HFFc6 (cell line): ENCODE data around the gene WDR93. TPM values are rescaled to one million over a fixed set of nuclear protein-coding genes. Genes with fewer than 3 reads are reported as not detected.

Experiments
- DNase-seq: peaks from one replicate; pipeline ENCODE4 v3.0.0-alpha.2; 2018
- H3K27ac Mint-ChIP-seq: 2 replicates; pipeline ENCODE4 v1.8.0; 2020; ENCODE audit warnings: mild to moderate bottlenecking, mixed read lengths
- H3K27me3 Mint-ChIP-seq: 2 replicates; pipeline ENCODE4 v1.8.0; 2021; ENCODE audit warnings: mild to moderate bottlenecking, moderate library complexity, mixed read lengths; ENCODE audit not compliant: insufficient read depth
- H3K36me3 Mint-ChIP-seq: 2 replicates; pipeline ENCODE4 v1.8.0; 2021; ENCODE audit warnings: low read depth, mixed read lengths
- H3K4me1 Mint-ChIP-seq: 2 replicates; pipeline ENCODE4 v1.8.0; 2020; ENCODE audit warnings: low read depth, mixed read lengths
- H3K4me3 Mint-ChIP-seq: 2 replicates; pipeline ENCODE4 v1.8.0; 2020; ENCODE audit warnings: mild to moderate bottlenecking, moderate library complexity, mixed read lengths
- H3K9me3 Mint-ChIP-seq: 2 replicates; pipeline ENCODE4 v1.8.0; 2020; ENCODE audit warnings: mild to moderate bottlenecking, mixed read lengths
- total RNA-seq, 6 experiments: library from RNA; stranded (reverse); fragmentation: NEBNext Ultra II Directional; extraction: Animal tissue kit (Norgen Biotek cat#: 25700); gene quantifications; 2 replicates in 1 of 6; 3 replicates in 5 of 6; pipeline ENCODE4 v1.2.3, GENCODE V29; 2021
- TF ChIP-seq, protein P1 (sequence below): fragments of 200-600 bp; sonication (generic); IDR thresholded peaks from 2 replicates; pipeline ENCODE4 v1.5.0; 2021; ENCODE audit warnings: antibody characterized with exemption, mild to moderate bottlenecking

The WDR93 gene
- total RNA-seq, 6 experiments from 2014 or later: 0.21 TPM; not detected in 5

- H3K36me3 Mint-ChIP-seq: peaks cover 24% of the 10 kb centered on the region
- no peaks in the 10 kb centered on the region for H3K9me3 Mint-ChIP-seq
- no peaks in the 10 kb centered on the region for H3K4me1 Mint-ChIP-seq
These were observed 44.0 kb upstream of the WDR93 start for GRCh38 chr15:89646416-89647141.

GRCh38 chr15:89647191-89647851, 43.3 kb upstream of the WDR93 start:
- H3K4me3 Mint-ChIP-seq: no peak overlapping the region
- H3K9me3 Mint-ChIP-seq: no peaks in the 10 kb centered on the region
- no peak overlapping the region for H3K27ac Mint-ChIP-seq
- peaks cover 3% of the 10 kb centered on the region for H3K27me3 Mint-ChIP-seq
- TF ChIP-seq, protein P1, sequence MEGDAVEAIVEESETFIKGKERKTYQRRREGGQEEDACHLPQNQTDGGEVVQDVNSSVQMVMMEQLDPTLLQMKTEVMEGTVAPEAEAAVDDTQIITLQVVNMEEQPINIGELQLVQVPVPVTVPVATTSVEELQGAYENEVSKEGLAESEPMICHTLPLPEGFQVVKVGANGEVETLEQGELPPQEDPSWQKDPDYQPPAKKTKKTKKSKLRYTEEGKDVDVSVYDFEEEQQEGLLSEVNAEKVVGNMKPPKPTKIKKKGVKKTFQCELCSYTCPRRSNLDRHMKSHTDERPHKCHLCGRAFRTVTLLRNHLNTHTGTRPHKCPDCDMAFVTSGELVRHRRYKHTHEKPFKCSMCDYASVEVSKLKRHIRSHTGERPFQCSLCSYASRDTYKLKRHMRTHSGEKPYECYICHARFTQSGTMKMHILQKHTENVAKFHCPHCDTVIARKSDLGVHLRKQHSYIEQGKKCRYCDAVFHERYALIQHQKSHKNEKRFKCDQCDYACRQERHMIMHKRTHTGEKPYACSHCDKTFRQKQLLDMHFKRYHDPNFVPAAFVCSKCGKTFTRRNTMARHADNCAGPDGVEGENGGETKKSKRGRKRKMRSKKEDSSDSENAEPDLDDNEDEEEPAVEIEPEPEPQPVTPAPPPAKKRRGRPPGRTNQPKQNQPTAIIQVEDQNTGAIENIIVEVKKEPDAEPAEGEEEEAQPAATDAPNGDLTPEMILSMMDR: peak; percentile 91
- no peaks in the 10 kb centered on the region for H3K4me1 Mint-ChIP-seq
- peak; percentile 31 for DNase-seq
- peaks cover 23% of the 10 kb centered on the region for H3K36me3 Mint-ChIP-seq

More at GRCh38 chr15:89646416-89647141, 44.0 kb upstream of the WDR93 start:
- Mint-ChIP-seq H3K4me3 (no peak overlapping the region), H3K27me3 (peaks cover 3% of the 10 kb centered on the region), H3K27ac (no peak overlapping the region)
- DNase-seq: no peak
- TF ChIP-seq, protein P1: no peak

GRCh38 chr15:89648106-89649012, 42.3 kb upstream of the WDR93 start:
- H3K4me3 Mint-ChIP-seq: no peak overlapping the region
- peaks cover 25% of the 10 kb centered on the region for H3K36me3 Mint-ChIP-seq
- H3K27ac Mint-ChIP-seq: no peak overlapping the region
- no peak for DNase-seq
- H3K9me3 Mint-ChIP-seq: no peaks in the 10 kb centered on the region
- peaks cover 5% of the 10 kb centered on the region for H3K4me1 Mint-ChIP-seq
- H3K27me3 Mint-ChIP-seq: peaks cover 3% of the 10 kb centered on the region
- TF ChIP-seq, protein P1: no peak

DNA sequence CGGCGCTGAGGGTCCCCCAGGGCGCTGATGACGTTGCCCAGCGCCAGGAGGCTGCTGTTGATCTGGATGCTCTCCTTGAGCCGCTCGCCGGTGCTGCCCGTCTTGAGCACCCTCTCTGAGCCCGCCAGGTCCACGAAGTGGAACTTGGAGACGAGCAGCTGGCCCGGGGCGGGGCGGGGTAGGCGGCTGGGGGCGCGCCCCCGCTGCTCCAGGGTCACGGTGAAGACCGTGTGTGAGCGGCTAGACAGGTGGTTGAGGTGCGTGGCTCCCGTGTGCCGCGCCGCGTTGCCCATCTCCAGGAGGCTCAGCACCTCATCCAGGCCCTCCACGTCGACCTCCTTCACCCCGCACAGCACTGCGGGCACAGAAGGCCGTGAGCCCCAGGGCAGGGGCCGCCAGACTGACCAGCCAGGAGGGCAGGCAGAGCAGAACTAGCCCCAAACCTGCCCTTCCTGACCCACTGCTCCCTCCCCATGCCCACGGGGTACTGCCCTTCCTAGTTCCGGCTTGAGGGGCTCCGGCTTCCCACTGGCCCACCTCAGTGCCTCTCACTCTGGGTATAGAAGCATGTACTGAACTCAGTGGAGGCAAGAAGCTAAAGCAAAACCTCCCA, 41.5 kb upstream of the WDR93 start:
- no peak overlapping the region for H3K4me3 Mint-ChIP-seq

More for the DNA sequence above, 41.5 kb upstream of the WDR93 start:
- no peaks in the 10 kb centered on the region for H3K9me3 Mint-ChIP-seq
- H3K27me3 Mint-ChIP-seq: peaks cover 5% of the 10 kb centered on the region
- H3K36me3 Mint-ChIP-seq: peaks cover 19% of the 10 kb centered on the region
- peaks cover 12% of the 10 kb centered on the region for H3K4me1 Mint-ChIP-seq
- no peak for DNase-seq
- TF ChIP-seq, protein P1: no peak
- H3K27ac Mint-ChIP-seq: no peak overlapping the region
